ENCODE data around the gene DPH2.

Gene DPH2

DNA sequence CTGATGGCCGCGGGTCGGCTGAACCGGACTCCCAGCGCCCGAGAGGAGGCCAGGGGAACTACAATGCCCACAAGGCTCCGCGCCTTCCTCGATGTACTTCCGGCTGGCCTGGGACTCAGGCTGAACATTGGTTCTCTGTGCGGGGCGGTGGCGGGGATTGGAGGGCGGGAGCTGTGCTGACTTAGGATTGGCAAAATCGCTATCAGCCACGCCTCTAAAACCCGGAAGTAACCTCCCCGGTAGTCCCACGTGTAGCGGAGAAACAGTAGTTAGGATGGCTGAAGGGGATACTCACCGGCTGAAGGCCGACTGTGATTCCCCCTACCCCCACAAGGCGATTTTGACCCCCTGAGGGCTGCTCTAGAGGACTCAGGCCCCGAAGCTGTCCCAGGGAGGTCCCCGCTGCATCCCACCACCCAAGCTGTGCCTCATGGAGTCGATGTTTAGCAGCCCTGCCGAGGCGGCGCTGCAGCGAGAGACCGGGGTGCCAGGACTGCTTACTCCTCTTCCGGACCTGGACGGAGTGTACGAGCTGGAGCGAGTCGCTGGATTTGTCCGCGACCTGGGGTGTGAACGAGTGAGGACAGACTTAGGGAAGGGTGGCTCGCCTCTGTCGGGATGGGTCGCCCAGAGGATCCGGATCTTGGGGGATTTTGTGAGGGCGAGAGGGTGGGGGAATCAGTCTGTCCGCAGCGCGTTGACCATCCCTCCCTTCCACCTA, at the start of gene DPH2:
DPH2 (plus strand) TSS at position 265 of the 721 bp plus-strand sequence; CDS start at position 431, 166 bp downstream.
- DNase-seq = peak; percentile 93

DNA sequence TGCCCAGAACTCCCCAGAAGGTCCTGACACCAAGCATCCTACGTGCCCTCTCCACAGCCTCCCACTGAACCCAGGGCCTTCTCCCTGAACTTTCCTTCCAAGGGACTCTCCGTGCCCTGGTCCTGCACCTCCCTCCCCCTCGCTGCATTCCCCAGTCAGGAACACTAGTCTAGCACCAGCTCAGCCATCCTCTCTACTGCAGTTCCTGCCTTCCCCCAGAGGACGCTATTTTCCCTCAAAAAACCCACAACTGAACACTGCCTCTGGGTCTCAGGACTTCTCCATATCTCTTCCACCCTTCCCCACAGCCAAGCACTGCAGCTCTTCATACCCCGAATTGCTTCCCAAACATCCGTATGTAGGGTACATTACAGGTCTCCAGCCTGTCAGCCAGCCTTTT, 48.8 kb upstream of the DPH2 start:
- DNase-seq = no peak

DNA sequence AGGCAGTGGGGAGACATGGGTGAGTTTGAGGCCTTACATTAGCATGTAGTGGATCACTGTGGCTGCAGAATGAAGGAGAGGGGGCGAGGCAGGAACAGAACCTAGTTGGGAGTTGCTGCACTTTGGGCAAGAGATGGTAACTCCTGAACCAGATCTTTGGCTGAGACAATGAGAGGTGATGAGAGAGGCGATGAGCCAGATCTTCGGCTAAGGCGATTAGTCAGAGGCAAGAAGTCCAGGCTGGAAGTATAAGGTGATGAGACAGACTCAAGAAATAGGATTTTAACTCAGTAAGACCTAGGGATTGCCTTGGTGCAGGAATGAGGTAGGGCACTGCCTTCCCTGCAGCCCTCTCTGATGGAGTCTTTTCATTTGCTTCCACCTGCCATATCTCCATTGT, 45.3 kb upstream of the DPH2 start:
- no peak for DNase-seq

GRCh38 chr1:43925846-43926245, 44.0 kb upstream of the DPH2 start:
- no peak for DNase-seq

- no peak for DNase-seq
Observed at GRCh38 chr1:43930168-43930948, 39.5 kb upstream of the DPH2 start.

DNA sequence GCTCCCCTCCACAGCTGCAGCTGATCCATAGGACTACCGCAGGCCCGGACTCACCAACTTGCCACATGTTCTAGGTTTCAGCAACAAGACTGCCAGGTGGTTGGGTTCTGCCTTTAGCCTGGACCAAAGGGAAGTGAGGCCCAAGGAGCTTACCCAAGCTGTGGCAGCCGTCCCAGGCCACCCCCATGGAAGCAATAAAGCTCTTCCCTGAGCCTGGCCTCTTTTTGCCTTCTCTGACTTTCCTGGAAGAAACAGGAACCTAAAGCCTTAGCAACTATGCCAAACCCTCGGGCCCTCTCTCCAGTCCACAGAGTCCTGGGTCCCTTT, 38.9 kb upstream of the DPH2 start:
- no peak for DNase-seq

GRCh38 chr1:43931711-43932660, 37.8 kb upstream of the DPH2 start:
- DNase-seq = no peak

- no peak for DNase-seq
Observed at GRCh38 chr1:43932786-43933385, 36.9 kb upstream of the DPH2 start.

DNA sequence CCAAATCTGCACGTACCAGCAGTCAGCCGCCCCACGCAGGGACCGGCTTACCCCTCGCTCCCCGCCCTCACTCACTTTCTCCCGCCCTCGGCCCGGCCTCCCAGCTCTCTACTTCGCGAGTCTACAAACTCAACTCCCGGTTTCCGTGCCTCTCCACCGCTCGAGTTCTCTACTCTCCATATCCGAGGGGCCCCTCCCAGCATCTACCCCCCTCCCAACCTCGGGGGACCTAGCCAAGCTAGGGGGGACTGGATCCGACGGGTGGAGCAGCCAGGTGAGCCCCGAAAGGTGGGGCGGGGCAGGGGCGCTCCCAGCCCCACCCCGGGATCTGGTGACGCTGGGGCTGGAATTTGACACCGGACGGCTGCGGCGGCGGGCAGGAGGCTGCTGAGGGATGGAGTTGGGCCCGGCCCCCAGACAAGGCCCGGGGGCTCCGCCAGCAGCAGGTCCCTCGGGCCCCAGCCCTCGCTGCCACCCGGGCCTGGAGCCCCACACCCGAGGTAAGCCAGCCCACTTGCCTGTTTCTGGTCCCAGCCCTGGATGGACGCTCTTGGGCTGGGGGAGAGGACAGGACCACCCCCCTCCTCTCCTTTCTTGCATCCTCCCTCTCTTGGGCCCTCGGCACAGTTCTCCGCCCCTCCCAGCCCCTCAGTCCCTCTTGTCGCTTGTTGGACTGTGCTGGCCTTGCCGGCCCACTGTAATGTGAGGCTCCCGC, 36.3 kb upstream of the DPH2 start, which contains the start of gene ARTN:
ARTN (plus strand) TSS at position 416 of the 715 bp plus-strand sequence. CDS start 1,856 bp downstream, outside the sequence.
- no peak for DNase-seq

- DNase-seq = no peak
Observed at GRCh38 chr1:43934101-43934985, 35.5 kb upstream of the DPH2 start.

DNA sequence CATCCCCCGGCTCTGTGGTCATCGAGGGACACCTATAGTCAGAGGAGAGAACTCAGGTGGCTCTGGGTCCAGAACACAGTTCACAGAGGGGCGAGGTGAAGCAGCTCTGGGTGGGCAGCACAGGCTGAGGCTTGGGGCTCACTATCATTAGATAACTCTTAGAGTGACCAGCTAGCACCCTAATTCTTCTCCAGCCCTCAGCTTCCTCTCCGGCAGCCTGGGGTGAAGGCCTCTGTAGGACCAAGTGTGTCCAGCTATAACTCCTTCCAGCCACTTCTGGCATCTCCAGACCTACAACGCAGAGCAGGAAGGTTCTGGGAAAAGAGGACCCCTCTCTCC, 34.9 kb upstream of the DPH2 start:
- no peak for DNase-seq

GRCh38 chr1:43935711-43936427, 33.9 kb upstream of the DPH2 start:
- no peak for DNase-seq

- no peak for DNase-seq
Observed at GRCh38 chr1:43936431-43937151, 33.2 kb upstream of the DPH2 start.

GRCh38 chr1:43937179-43937865, 32.5 kb upstream of the DPH2 start:
- DNase-seq = no peak

DNA sequence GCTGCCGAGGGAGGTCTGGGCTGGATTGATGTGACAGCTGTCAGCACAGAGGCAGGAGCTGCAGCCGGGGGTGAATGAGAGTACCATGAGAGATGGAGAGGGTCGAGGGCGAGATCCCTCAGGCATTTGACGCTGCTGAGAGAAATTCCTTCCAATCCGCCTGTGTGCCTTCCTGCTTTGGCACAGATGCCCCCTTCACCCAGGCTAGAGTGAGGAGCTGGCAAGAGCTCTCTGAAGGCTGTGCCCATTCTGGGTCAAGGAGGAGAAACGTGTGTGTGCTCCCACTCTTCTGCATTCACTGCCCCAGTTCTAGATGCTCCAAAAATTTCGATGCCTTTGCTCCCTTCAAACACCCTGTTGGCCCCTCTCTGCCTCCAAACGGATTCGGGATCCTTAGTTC, 31.4 kb upstream of the DPH2 start:
- no peak for DNase-seq

- no peak for DNase-seq
Observed at GRCh38 chr1:43938892-43939587, 30.8 kb upstream of the DPH2 start.

DNA sequence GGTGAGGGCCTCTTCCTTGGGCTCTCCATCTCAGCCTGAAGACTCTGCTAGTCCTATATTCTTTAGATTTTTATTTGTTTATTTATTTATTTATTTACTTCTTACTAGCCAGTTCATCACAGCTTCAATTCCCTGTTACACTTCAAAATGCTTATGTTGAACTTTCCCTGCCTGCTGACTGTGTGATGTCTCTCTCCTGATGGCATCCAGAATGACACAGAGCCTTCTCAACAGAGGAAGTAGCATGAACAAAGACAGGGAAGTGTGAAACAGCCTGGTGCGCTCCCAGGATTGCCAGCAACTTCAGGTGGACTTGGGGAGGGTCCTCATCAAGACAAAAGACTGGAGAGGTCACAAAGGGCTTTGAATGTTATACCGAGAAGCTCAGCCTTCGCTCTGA, 27.4 kb upstream of the DPH2 start:
- DNase-seq = no peak

DNA sequence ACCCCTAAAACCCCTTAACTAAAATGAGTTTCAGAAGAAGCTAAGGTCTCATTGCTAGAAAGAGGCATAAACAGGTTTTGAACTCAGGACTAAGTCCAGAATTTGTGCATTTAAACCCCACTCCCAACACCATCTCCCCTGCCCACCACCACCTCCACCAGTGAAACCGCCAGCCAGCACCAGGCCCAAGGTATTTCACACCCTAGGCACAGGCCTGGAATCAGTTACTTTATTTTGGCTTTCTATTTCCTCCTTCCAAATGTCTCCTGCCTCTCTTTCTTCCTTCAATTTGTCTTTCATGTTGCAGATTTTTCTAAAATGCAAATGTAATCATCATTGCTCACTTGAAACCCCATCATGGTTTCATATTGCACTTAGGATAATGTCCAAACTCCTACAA, 24.9 kb upstream of the DPH2 start:
- DNase-seq = no peak
